Measurements from ENCODE around the gene CACNB3.

GRCh38 chr12:48815126-48816110, 2.9 kb upstream of the CACNB3 start:
- no peak for TF ChIP-seq EZH2 (IDR thresholded peaks at IDR 0.05; ENCODE audit: borderline replicate concordance, insufficient read depth, low read length, poor library complexity, severe bottlenecking)
- TF ChIP-seq, protein P1, sequence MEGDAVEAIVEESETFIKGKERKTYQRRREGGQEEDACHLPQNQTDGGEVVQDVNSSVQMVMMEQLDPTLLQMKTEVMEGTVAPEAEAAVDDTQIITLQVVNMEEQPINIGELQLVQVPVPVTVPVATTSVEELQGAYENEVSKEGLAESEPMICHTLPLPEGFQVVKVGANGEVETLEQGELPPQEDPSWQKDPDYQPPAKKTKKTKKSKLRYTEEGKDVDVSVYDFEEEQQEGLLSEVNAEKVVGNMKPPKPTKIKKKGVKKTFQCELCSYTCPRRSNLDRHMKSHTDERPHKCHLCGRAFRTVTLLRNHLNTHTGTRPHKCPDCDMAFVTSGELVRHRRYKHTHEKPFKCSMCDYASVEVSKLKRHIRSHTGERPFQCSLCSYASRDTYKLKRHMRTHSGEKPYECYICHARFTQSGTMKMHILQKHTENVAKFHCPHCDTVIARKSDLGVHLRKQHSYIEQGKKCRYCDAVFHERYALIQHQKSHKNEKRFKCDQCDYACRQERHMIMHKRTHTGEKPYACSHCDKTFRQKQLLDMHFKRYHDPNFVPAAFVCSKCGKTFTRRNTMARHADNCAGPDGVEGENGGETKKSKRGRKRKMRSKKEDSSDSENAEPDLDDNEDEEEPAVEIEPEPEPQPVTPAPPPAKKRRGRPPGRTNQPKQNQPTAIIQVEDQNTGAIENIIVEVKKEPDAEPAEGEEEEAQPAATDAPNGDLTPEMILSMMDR (IDR thresholded peaks at IDR 0.05; ENCODE audit: poor library complexity, severe bottlenecking) = no peak

All from neural cell (in vitro differentiated cells).